Hematopoietic multipotent progenitor cell treated with erythropoietin and hydrocortisone succinate and interleukin-3 and kit ligand, for 17 days (in vitro differentiated cells): ENCODE results near the gene ALOX12.

ENCODE experiments used
- DNase-seq: peaks from one replicate; pipeline ENCODE4 v3.0.0-alpha.2; 2015; ENCODE audit warnings: low spot score

Gene ALOX12

DNA sequence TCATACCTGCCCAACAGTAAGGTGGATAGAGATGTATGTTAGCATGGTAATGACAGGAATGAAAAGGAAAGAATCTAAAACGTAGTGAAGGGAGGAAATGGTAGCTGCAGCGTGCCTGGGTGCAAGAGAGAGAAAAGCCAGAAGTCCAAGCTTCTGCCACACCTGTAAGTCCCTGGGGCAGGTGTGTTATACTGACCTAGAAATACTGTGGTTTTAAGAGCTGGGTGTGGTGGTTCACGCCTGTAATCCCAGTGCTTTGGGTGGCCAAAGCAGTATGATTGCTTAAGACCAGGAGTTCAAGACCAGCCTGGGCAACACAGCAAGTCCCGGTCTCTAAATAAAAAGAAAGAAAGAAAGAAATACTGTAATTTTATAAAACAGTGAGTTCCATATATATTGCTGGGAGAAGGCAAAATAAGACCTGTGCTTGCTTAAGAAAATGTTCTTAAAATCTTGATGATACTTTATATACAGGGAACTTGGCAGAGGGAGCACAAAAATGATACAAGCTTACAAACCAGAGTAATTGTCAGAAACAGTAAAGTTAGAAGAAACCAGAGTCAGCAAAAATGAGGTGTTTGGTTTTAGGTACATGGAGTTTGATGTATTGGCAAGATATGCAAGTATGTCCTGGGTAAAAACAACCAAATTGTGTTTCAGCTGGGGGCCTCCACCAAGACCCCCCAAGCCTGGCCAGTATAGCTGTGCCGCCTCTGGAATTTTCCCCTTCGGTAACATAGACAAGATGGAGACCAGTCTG, 6.6 kb downstream of the ALOX12 start:
- no peak for DNase-seq

GRCh38 chr17:7003745-7004144, 7.9 kb downstream of the ALOX12 start:
- DNase-seq, result no peak

- DNase-seq, result peak; percentile 89
These were observed 8.8 kb downstream of the ALOX12 start for GRCh38 chr17:7004398-7005253.

DNA sequence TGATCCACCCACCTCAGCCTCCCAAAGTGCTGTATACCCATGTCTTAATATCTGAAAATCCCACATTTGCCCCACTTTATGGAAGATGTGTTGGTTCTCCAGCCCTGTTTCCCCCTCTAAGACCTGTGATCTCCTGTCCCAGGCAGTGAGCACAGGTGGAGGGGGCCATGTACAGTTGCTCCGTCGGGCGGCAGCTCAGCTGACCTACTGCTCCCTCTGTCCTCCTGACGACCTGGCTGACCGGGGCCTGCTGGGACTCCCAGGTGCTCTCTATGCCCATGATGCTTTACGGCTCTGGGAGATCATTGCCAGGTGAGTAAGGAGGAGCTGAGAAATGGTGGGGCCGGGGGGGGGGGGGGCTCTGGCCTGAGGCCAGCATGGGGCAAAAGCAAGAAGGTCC, 9.9 kb downstream of the ALOX12 start:
- DNase-seq, result no peak

DNA sequence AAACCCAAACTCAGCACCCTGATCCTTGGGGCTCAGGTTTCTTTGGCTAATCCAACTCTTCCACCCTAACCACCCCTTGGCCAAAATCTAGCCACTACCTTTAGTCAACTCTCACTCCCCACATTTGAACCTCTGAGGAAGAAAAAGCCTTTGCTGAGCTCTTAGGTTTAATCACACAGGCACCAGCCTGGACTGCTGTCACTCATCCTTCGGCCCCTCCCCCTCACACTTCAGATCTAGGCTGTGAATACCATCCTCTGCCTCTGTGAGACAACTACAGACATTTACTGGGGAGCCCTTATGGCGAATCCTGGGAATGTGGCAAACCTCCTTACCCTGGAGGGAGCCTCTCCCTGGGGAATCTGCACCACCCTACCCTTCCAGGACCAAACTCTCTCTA, 11.3 kb downstream of the ALOX12 start:
- no peak for DNase-seq

GRCh38 chr17:7010523-7010922, 14.7 kb downstream of the ALOX12 start:
- no peak for DNase-seq

DNA sequence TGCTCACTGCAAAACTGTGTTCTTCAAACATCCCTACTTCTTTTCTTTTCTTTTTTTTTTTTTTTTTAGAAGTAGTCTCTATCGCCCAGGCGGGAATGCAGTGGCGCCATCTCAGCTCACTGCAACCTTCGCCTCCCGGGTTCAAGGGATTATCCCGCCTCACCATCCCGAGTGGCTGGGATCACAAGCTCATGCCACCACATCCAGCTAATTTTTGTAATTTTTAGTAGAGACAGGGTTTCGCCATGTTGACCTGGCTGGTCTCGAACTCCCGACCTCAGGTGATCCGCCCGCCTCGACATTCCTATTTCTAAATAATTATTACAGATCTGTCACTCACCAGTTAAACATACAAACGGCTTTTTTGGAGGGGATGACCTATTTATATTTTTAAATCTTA, 15.6 kb downstream of the ALOX12 start:
- no peak for DNase-seq

DNA sequence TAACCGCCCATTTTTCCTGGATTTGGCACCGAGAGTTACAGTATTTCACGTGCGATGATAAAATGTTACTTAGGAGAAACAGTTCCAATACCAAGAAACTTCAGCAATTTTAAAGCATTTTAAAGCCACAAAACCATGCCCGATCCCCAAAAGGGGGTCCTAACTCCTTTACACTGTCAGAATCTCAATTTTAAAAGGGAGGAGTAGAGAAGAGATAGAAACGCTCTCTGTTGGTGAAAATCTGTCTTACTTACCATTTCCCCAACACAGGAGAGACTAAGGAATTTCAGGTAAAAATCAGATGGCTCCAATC, 16.0 kb downstream of the ALOX12 start:
- DNase-seq, result no peak

GRCh38 chr17:7014261-7014994, 18.6 kb downstream of the ALOX12 start:
- DNase-seq, result peak; percentile 98

GRCh38 chr17:7014995-7015958, 19.4 kb downstream of the ALOX12 start:
- peak; percentile 18 for DNase-seq

DNA sequence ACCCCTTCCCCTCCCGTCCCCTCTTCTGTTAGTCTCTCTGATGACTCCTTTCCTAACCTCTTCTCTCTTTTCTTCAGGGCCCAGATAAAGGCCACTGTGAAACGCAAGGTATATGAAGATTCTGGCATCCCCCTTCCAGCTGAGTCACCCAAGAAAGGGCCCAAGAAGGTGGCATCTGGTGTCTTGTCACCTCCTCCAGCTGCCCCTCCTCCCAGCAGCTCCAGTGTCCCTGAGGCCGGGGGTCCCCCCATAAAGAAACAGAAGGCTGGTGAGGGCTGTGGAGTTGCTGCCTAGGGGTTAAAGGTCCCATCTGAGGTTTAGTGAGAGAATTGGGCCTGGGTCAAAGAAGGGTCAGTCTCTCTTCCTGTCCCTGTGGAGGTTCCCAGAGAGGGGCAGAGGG, 20.6 kb downstream of the ALOX12 start:
- no peak for DNase-seq

DNA sequence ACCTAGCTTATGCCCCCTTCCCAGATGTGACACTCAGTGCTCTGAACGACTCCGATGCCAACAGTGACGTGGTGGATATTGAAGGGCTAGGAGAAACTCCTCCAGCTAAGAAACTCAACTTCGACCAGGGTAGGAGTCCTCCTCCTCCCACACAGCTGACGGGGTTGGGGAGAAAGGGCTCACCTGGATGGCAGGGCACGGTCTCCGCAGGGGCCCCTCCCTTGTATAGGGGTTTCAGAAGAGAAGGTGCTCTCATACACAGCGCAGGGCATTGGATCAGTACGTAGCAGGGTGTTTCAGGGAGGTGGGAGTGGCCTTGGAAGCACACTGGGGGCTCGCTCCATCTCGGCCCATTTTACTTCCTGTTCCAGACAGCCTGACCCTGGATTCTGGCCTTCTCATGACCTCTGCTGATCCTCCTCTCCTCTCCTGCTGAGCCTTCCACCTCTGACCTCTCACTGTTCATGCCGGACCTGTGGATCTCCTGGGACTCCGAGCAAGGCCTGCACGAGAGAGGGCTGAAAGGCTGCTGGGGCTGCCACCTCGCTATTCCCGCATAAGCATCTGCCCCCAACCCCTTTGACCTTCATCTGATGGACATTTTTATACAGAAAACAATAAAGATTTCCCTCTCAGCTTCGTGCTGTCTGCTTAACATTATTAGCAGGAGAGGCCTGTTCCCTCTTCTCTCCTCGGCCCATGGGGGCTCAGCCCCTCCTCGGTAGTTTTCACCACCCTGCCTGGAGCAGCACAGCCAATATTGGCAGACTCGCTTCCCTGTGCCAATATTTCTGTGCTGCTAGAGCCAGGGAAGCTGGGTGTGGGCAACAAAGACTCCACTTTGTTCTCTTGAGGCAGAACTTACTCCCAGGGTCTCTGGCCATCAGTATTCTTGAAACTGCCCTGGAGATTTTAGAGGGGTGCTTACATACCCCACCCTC, 21.3 kb downstream of the ALOX12 start:
- no peak for DNase-seq

GRCh38 chr17:7017827-7018200, 22.0 kb downstream of the ALOX12 start:
- no peak for DNase-seq

DNA sequence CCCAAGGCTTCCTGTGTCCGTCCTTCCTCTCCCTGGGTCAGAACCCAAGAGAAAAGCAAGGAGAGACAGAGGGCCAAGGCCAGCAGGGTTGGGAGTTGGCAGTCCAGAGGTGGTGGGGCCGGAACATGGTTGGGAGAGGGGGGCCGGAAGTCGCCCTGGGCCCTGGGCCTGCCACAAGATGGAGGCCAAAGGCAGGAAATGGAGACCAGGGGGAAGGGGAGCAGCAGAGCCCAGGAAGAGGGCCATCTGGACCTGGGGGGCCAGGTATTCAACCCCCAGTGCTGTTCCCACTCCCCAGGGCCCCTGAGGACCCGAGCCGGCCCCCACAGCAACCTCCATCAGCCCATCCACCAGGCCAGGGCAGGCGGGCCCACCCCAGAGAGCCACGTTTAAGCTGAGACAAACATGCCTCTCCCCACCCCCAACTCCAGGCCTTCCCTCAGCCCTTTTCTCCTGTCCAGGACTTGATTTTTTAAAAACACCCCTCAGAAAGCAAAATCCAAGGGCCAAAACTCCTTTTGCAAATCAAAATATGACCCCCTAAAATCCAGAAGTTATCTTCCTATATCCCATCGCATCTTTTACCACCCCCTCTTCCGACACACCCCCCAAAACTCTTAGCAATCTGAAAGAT, 22.6 kb downstream of the ALOX12 start:
- no peak for DNase-seq

GRCh38 chr17:7019367-7019766, 23.5 kb downstream of the ALOX12 start:
- no peak for DNase-seq

- no peak for DNase-seq
These were observed 24.1 kb downstream of the ALOX12 start for GRCh38 chr17:7019839-7020519.

GRCh38 chr17:7020894-7021664, 25.2 kb downstream of the ALOX12 start:
- no peak for DNase-seq

DNA sequence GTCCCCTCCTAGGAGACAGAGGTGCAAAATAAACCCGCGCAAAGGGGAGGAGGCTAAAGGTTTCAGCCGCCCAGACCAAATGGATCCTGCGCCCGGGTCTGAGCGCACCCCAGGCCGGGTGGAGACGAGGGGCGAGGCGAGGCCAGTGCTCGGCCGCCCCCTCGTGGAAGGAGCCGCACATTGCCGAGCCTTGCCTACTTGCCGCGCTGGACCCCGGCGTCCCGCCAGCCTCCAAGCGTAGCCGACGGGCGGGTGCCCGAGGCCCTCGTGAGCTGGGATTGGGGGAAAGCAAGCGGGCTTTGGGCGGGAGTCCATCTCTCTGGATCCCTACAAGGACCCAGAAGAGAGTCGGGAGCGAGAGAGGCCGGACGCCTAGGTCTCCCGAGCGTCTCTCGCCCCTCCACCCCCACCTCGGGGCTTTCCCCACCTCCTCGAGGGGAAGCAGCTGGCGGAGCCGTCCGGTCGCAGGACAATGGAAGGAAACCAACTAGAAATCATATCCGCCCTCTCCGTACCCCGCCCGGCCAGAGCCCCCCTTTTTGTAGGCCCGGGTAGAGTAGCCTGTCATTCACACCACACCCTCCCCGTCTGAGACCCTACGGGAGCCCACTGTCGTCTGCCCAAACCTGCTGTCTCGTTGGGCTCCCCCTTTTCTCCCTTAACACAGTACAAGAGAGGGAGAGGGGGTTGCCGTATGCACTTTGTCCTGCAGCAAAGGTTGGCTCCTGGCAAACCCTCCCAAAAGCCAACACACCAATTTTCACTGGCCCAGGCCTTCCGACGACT, 26.3 kb downstream of the ALOX12 start:
- DNase-seq, result peak; percentile 76
